Adipocyte (in vitro differentiated cells): ENCODE results near the gene ADAMTS18.
"Not testable (repeated sequence)": the region's sequence is repeated elsewhere in the genome, so short reads cannot be mapped to it uniquely, and the experiment has no call there.

Experiments
- DNase-seq: peaks from one replicate; pipeline ENCODE4 v3.0.0-alpha.2; 2015; ENCODE audit warnings: low read depth
- H3K27me3 ChIP-seq: replicated peaks from 2 replicates; pipeline ENCODE4 v1.7.0; 2013; ENCODE audit warnings: mild to moderate bottlenecking, low read length, moderate library complexity; ENCODE audit not compliant: control insufficient read depth, insufficient read depth
- H3K36me3 ChIP-seq: 2 replicates; pipeline ENCODE4 v1.7.0; 2013; ENCODE audit warnings: low read length, mild to moderate bottlenecking, moderate library complexity; ENCODE audit not compliant: control insufficient read depth, insufficient read depth, severe bottlenecking
- H3K4me1 ChIP-seq: 2 replicates; pipeline ENCODE4 v1.7.0; 2013; ENCODE audit warnings: mild to moderate bottlenecking, low read length, moderate library complexity; ENCODE audit not compliant: control insufficient read depth, insufficient read depth
- H3K4me3 ChIP-seq: 2 replicates; pipeline ENCODE4 v1.7.0; 2013; ENCODE audit warnings: mild to moderate bottlenecking, low read length, moderate library complexity
- H3K9ac ChIP-seq: 2 replicates; pipeline ENCODE4 v1.7.0; 2013; ENCODE audit warnings: mild to moderate bottlenecking, low read length, moderate library complexity
- H3K9me3 ChIP-seq: 2 replicates; pipeline ENCODE4 v1.7.0; 2013; ENCODE audit warnings: mild to moderate bottlenecking, low read length, moderate library complexity; ENCODE audit not compliant: control insufficient read depth

ADAMTS18 gene

GRCh38 chr16:77434530-77435271, at the start of gene ADAMTS18:
TSS of gene ADAMTS18 (minus strand) at chr16:77435034. CDS start at chr16:77434695, 339 bp downstream.
- no peaks in the 10 kb centered on the region for H3K9me3 ChIP-seq
- H3K27me3 ChIP-seq: peaks cover 48% of the 10 kb centered on the region
- no peak within 1 kb of the TSS for H3K9ac ChIP-seq
- no peak for DNase-seq
- H3K36me3 ChIP-seq: no peaks in the 10 kb centered on the region
- no peak within 1 kb of the TSS for H3K4me3 ChIP-seq
- no peaks in the 10 kb centered on the region for H3K4me1 ChIP-seq

GRCh38 chr16:77480681-77481315, 46.0 kb upstream of the ADAMTS18 start:
- Histone ChIP-seq H3K9ac (no peak overlapping the region), H3K9me3 (no peaks in the 10 kb centered on the region), H3K4me1 (peaks cover 18% of the 10 kb centered on the region), H3K27me3 (peaks cover 7% of the 10 kb centered on the region), H3K36me3 (no peaks in the 10 kb centered on the region), H3K4me3 (no peak overlapping the region)
- DNase-seq: no peak

- Histone ChIP-seq H3K27me3 (no peaks in the 10 kb centered on the region), H3K36me3 (no peaks in the 10 kb centered on the region), H3K4me3 (no peak overlapping the region), H3K4me1 (peaks cover 17% of the 10 kb centered on the region), H3K9ac (no peak overlapping the region), H3K9me3 (peaks cover 7% of the 10 kb centered on the region)
- no peak for DNase-seq
Measured at GRCh38 chr16:77472262-77472661, 37.4 kb upstream of the ADAMTS18 start.

GRCh38 chr16:77470851-77471250, 36.0 kb upstream of the ADAMTS18 start:
- peaks cover 7% of the 10 kb centered on the region for H3K9me3 ChIP-seq
- H3K27me3 ChIP-seq: no peaks in the 10 kb centered on the region
- H3K36me3 ChIP-seq: no peaks in the 10 kb centered on the region
- no peak for DNase-seq
- no peak overlapping the region for H3K9ac ChIP-seq
- H3K4me3 ChIP-seq: no peak overlapping the region
- H3K4me1 ChIP-seq: peaks cover 17% of the 10 kb centered on the region

GRCh38 chr16:77469634-77470033, 34.8 kb upstream of the ADAMTS18 start:
- H3K9me3 ChIP-seq: peaks cover 7% of the 10 kb centered on the region
- H3K27me3 ChIP-seq: no peaks in the 10 kb centered on the region
- no peaks in the 10 kb centered on the region for H3K36me3 ChIP-seq
- no peak overlapping the region for H3K4me3 ChIP-seq
- DNase-seq: no peak
- no peak overlapping the region for H3K9ac ChIP-seq
- H3K4me1 ChIP-seq: peaks cover 17% of the 10 kb centered on the region

GRCh38 chr16:77468831-77469230, 34.0 kb upstream of the ADAMTS18 start:
- H3K9me3 ChIP-seq: peaks cover 4% of the 10 kb centered on the region
- DNase-seq: no peak
- no peaks in the 10 kb centered on the region for H3K27me3 ChIP-seq
- H3K4me3 ChIP-seq: no peak overlapping the region
- no peak overlapping the region for H3K9ac ChIP-seq
- peaks cover 17% of the 10 kb centered on the region for H3K4me1 ChIP-seq
- no peaks in the 10 kb centered on the region for H3K36me3 ChIP-seq

GRCh38 chr16:77467821-77468335, 33.0 kb upstream of the ADAMTS18 start:
- H3K27me3 ChIP-seq: no peaks in the 10 kb centered on the region
- no peaks in the 10 kb centered on the region for H3K9me3 ChIP-seq
- H3K4me1 ChIP-seq: peaks cover 17% of the 10 kb centered on the region
- no peaks in the 10 kb centered on the region for H3K36me3 ChIP-seq
- no peak for DNase-seq
- H3K4me3 ChIP-seq: no peak overlapping the region
- no peak overlapping the region for H3K9ac ChIP-seq

GRCh38 chr16:77463659-77464058, 28.8 kb upstream of the ADAMTS18 start:
- H3K36me3 ChIP-seq, H3K9me3 ChIP-seq, H3K27me3 ChIP-seq, DNase-seq, H3K9ac ChIP-seq, H3K4me3 ChIP-seq, H3K4me1 ChIP-seq: not testable (repeated sequence)

- no peak for DNase-seq
- Histone ChIP-seq H3K36me3 (no peaks in the 10 kb centered on the region), H3K9ac (no peak overlapping the region), H3K4me3 (no peak overlapping the region), H3K4me1 (no peaks in the 10 kb centered on the region), H3K27me3 (no peaks in the 10 kb centered on the region), H3K9me3 (no peaks in the 10 kb centered on the region)
Measured at GRCh38 chr16:77462894-77463293, 28.1 kb upstream of the ADAMTS18 start.

GRCh38 chr16:77459534-77460254, 24.9 kb upstream of the ADAMTS18 start:
- Histone ChIP-seq H3K9me3 (no peaks in the 10 kb centered on the region), H3K4me3 (no peak overlapping the region), H3K4me1 (peaks cover 8% of the 10 kb centered on the region), H3K27me3 (no peaks in the 10 kb centered on the region), H3K36me3 (no peaks in the 10 kb centered on the region), H3K9ac (no peak overlapping the region)
- DNase-seq: no peak

GRCh38 chr16:77457046-77457445, 22.2 kb upstream of the ADAMTS18 start:
- Histone ChIP-seq H3K9ac (no peak overlapping the region), H3K36me3 (no peaks in the 10 kb centered on the region), H3K4me3 (no peak overlapping the region), H3K27me3 (no peaks in the 10 kb centered on the region), H3K4me1 (peaks cover 18% of the 10 kb centered on the region), H3K9me3 (no peaks in the 10 kb centered on the region)
- no peak for DNase-seq
